Stimulated activated CD8-positive, alpha-beta memory T cell treated with anti-CD3 and anti-CD28 coated beads, Interleukin-12 subunit alpha, Interleukin-12 subunit beta, amount 100 ng/mL, for 24 hours (primary cell): ENCODE measurements around the gene APP.

Experiments
- DNase-seq: peaks from one replicate; pipeline ENCODE4 v3.0.0-alpha.2; 2020; ENCODE audit errors: extremely low read depth

The APP gene

DNA sequence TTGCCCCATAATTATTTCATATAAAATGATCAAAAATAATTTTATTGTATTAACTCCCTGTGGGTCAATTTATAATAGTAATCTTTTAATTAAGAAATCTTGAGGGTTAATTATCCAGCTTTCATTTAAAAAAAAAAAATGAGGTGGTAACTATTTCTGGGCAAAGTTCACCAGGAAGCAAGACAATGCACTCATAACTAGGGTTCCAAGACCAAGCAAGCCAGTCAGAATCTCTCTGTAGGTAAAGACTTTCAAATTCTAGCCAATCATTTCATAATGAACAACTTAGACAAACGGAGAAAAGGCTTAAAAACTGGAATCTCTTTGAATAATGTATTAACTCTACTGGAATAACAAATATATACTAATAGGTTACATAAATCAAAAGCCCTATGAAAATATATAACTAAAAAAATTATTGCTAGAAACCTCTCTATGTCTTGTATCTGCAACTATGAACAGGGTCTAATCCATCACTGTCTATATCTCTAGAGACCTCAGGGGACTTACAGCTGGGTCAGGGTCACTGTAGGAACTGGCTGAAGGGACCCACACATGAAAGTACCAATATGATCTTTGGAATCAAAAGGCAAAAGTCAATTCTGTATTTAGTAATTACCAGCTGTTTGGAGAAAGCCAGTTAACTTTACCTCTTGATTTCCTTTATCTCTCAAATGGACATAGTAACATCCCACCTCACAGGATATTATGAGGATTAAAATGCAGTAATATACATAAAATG is 43.3 kb downstream of the APP start:
- no peak for DNase-seq

- DNase-seq, result no peak
Observed at GRCh38 chr21:26126168-26126553, 44.4 kb downstream of the APP start.

- DNase-seq, result no peak
Observed at GRCh38 chr21:26125433-26126167, 45.0 kb downstream of the APP start.

GRCh38 chr21:26124896-26125295 is 45.7 kb downstream of the APP start:
- DNase-seq, result no peak

GRCh38 chr21:26124421-26124833 is 46.1 kb downstream of the APP start:
- DNase-seq, result no peak

GRCh38 chr21:26123012-26123411 is 47.6 kb downstream of the APP start:
- no peak for DNase-seq

DNA sequence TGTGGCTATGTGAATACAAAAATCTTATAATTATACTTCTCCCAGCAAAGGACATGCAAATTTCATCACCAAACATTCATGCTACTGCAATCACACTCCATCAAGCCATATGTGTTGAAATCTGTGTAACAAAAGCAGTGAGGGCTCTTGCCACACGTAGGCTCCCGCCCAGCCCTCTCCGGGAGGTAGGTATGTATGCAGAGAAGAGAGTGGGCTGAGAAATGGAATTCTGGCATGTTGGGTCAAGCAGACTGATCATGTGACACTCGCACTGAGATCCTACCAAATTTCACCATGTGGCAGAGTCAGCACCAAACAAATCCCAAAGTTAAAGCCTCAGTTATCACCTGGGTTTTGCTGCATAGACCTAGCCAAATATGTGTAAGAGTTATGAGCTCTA is 49.7 kb downstream of the APP start:
- DNase-seq, result no peak

DNA sequence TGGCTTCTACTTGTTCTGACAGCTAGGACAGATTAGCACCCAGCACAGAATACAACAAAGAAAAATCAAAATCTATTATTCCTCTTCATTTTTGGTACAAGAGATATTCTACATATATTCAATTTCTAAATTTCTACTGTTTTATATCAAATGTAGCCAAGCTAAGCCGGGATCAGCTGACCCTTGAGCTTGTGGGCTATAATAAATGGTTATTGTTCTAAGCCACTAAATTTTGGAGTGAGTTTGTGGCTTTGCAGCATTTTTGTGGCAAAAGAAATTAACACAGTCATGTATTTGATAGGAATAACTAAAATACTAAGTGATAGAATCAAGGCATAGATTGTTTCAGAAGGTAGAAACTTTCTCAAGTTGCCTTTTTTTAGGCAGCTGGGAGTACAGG is 50.7 kb downstream of the APP start:
- DNase-seq, result no peak

GRCh38 chr21:26118938-26119540 is 51.5 kb downstream of the APP start:
- DNase-seq, result no peak

GRCh38 chr21:26117972-26118367 is 52.6 kb downstream of the APP start:
- DNase-seq, result no peak

DNA sequence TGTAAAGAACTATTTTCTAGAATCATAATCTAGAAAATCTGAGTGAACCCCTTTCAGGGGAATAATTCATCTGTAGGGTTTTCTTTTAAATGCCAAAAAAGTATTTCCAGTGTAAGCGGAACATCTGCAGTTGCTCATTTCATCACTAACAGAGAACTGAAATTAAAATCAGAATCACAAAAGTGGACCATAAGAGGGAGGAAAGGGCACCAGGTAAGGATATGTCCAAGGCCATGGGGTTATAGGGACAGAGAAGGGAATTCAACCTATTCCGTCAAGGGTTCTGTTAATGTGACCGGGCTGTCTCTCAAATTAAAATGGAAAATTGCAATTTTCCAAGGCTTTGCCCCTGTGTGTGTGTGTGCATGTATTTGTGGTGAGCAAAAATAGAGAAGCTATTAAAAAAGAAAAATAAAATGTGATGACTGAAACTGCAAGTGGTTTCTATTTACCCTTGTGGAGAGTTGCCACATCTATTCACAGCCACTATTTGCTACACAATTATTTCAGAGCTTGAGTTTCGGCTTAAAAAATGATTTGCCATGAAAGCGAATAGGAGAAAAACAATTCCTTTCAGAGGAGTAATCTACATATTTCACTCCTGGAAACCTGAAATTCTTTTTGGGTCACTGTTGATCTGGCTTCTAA is 53.1 kb downstream of the APP start:
- DNase-seq, result no peak

GRCh38 chr21:26116456-26117011 is 54.0 kb downstream of the APP start:
- no peak for DNase-seq

DNA sequence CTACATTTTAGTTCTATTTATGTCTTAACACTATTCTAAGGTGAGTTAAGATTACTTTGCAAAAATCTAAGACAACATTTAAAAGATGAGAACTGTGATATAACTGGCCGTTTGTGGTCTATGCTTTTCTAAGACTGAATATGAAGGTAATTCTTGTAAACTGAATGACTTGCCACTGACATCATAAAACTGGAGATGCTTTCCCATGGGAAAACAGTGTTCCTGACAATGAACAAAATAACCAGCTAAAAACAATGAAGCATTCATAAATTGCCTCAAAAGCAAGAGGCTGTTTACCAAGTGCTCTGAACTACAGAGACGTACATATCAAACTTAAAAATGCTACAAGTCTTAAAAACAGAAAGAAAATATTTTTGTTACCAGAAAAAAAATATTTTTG is 54.7 kb downstream of the APP start:
- DNase-seq, result no peak

- no peak for DNase-seq
Observed at GRCh38 chr21:26115305-26115704, 55.3 kb downstream of the APP start.

- DNase-seq, result no peak
Observed at GRCh38 chr21:26112975-26113374, 57.6 kb downstream of the APP start.

GRCh38 chr21:26112127-26112742 is 58.3 kb downstream of the APP start:
- no peak for DNase-seq

DNA sequence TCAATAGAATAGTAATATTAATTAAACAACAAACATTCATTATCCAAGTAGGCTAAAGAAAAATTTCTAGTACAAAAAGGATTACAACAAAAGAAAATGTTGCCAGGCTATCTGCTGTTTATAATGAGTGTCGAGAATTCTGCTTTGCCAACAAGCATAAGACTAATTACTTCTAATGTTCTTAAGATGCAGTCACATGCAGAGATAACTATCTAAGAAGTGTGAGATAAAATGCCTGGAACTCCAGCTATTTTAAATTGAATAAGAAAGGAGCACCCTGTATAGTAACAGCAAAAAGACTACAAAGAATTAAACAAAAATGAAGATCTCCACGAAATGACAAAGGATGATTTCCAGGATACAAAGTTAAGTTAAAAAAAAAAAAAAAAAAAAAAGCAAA is 59.9 kb downstream of the APP start:
- DNase-seq, result no peak

- no peak for DNase-seq
Observed at GRCh38 chr21:26107429-26107828, 63.1 kb downstream of the APP start.

GRCh38 chr21:26106562-26106961 is 64.0 kb downstream of the APP start:
- DNase-seq, result no peak

DNA sequence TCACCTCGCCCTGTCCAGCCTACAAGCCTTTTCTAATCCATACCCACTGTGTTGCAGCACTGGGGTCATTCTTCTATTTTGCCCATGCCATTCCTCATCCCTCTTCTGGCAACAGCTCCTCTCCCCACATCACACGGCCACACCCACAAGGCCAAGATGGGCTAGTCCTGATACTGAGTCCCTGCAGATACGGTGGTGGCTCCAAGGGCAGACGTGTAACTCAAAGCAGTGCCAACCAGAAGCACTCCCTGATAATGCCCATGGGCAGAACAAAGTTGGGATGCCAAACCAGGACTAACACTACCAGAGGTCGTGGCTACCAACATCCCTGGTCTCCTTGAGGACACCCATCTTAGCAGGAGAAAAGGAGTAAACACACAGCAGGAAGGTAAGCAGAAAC is 64.8 kb downstream of the APP start:
- no peak for DNase-seq

DNA sequence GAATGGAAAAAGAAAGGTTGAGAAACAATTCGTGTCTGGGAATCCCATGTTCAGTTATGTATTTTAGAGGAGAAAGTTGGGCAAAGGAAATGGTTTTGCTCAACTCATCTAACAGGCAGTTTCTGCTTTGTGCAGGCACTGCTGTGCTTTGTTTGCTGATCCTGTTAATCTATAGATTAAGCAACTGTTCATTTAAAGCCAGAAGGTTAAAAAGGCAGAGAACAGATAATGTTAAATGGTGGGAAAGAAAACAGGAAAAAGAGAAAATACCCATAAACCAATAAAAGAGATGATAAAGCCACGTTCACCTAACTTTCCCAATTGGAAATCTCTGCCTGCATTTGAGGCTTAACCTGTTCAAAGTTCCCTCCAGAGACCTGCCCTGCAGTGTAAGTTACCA is 70.0 kb downstream of the APP start:
- DNase-seq, result no peak
